ENCODE data around the gene C10orf71. TPM values are rescaled to one million over a fixed set of nuclear protein-coding genes. Genes with fewer than 3 reads are reported as not detected.

C10orf71 gene
- total and polyA plus RNA-seq, 4 donors: under 0.01 to 0.27 (median 0.06) TPM; not detected in 1

DNA sequence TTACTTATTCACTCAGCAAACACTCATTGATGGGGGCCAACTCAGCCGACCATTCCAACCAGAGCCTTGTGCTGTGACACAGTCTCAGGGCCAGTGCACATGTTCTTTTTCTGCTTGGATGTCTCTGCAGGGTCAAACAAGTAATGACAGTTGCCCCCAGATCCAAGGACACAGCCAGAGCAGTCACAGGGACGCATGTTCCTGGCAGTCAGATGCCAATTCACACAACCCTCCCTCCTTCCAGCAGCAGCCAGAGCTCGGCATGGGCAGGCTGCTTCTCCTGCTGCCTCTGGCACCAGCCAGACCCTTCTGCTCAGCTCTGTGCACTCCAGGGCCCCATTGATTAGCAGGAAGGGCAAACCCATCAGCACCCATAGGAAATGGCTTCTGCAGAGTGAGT is 76.6 kb downstream of the C10orf71 start:
- H3K27ac ChIP-seq (ENCODE audit: low read depth, low read length): no peak overlapping the region
- H3K4me3 ChIP-seq (ENCODE audit: low read depth, low read length): no peak overlapping the region
- H3K27me3 ChIP-seq (ENCODE audit: control insufficient read depth, insufficient read depth, low read length): no peaks in the 10 kb centered on the region
- no peaks in the 10 kb centered on the region for H3K9me3 ChIP-seq (ENCODE audit: control insufficient read depth, insufficient read depth, low read length)
- WGBS (ENCODE audit: insufficient coverage): 84% methylated on average over 3 of the region's 3 CpGs
- no peak for DNase-seq (ENCODE audit: low read depth in 4 of 6, low spot score in 6 of 6)
- H3K4me1 ChIP-seq (ENCODE audit: control insufficient read depth, insufficient read depth, low read length): no peaks in the 10 kb centered on the region
- H3K36me3 ChIP-seq (ENCODE audit: control insufficient read depth, insufficient read depth, low read length): peaks cover 7% of the 10 kb centered on the region

Other genes starting within 250 kb of the C10orf71 start
- 10 to 100 TPM; 29.9 to 40.5 TPM for gene VSTM4, start 183.6 kb upstream of the C10orf71 start, total RNA-seq
- 10 to 100 TPM; 16.7 to 19.2 TPM for gene VSTM4, start 183.6 kb upstream of the C10orf71 start, polyA plus RNA-seq (ENCODE audit: insufficient read length in 2 of 2)
- not detected for gene FAM170B, start 165.1 kb upstream of the C10orf71 start, total RNA-seq
- not detected for gene FAM170B, start 165.1 kb upstream of the C10orf71 start, polyA plus RNA-seq (ENCODE audit: insufficient read length in 2 of 2)
- gene TMEM273, start 110.8 kb upstream of the C10orf71 start, total RNA-seq: 10 to 100 TPM in 1 of 2 donors, 1 to 10 TPM in 1; 8.5 to 10.9 TPM
- gene TMEM273, start 110.8 kb upstream of the C10orf71 start, polyA plus RNA-seq (ENCODE audit: insufficient read length in 2 of 2): 1 to 10 TPM; 3.5 to 4.8 TPM
- 10 to 100 TPM in 1 of 2 donors, 1 to 10 TPM in 1; 3.4 to 18.3 TPM for gene DRGX, start 96.9 kb downstream of the C10orf71 start, total RNA-seq
- gene DRGX, start 96.9 kb downstream of the C10orf71 start, polyA plus RNA-seq (ENCODE audit: insufficient read length in 2 of 2): 10 to 100 TPM; 62.2 to 67.8 TPM
- 10 to 100 TPM; 15.7 to 22.6 TPM for gene ERCC6, start 240.0 kb downstream of the C10orf71 start, total RNA-seq
- 10 to 100 TPM; 10.9 to 13.6 TPM for gene ERCC6, start 240.0 kb downstream of the C10orf71 start, polyA plus RNA-seq (ENCODE audit: insufficient read length in 2 of 2)